TTC549 (cell line): ENCODE results near the gene CYTH1.

ENCODE experiments used
- FAIRE-seq: peaks from 2 replicates; lab custom pipeline; 2012; peaks lifted over from hg19 to GRCh38; lab: Jason Lieb, UNC

CYTH1 gene

DNA sequence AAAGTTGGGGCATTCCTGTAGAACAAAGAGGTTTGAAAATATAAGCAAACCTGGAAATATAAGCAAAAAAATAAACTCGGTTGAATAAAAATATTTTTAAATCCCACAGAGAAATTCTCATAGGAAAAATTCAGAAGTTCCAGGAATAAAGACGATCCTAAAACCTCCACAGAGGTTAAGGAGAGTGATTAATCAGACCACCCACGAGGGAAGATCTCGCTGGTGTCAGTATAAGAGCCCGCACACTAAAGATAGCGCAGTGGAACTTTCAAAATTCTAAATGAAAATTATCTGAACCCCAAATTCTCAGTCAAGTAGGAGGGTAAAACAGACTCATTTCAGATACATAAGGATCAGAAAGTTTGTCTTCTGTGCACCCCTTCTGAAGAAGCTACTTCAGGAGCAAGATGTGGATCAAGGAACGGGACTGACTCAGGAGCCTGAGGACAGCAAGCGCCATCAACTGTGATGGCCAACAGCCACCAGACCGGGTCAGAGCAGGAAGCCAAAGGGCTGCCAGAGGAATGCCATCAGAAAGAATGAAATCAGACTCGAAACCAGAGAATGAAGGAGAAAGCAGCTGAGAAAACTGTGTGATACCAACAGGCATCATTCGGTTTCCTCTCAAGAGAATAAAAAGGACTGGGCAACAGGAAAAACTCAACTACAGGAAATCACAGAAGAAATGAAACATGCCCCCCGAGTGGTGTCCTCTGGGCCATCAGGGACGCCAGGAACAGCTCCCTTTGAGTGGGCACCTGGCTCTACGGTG is 66.9 kb downstream of the CYTH1 start:
- FAIRE-seq, result no peak

DNA sequence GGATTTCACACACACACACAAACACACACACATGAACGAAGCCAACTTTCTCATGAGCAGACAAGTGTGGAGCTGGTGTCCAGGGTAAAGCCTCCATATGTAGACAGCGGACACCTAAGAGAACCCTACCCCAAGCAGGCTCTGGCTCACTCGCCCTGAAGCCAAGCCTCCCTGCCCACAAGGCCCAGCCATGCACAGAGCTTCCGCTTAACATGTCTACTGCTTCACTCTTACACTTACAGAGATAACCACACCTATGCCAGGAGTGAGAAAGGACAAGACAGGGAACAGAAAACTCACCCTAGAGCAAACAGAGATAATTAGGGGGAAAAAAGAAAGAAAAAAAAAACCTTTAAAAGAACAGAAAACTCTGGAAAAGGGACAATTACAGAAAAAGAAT is 67.5 kb downstream of the CYTH1 start:
- FAIRE-seq, result no peak

- no peak for FAIRE-seq
Observed at GRCh38 chr17:78712043-78712442, 70.0 kb downstream of the CYTH1 start.

DNA sequence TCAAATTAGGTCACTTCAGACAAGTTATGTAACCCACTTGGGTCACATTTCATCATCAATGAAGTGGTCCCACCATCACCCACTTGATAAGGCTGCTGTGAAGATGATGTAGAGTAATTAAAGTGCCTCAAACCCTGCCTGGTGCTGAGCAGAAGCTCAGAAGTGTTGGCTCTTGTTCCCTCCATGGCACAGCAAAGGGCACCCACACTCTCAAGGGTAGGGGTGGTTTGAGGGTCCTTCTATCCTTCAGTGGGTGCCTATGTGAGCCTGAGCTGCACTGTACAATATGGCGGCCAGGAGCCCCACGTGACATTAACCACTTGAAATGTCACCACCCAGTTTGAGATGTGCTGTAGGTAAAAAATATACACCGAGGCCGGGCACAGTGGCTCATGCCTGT is 71.5 kb downstream of the CYTH1 start:
- FAIRE-seq, result no peak

DNA sequence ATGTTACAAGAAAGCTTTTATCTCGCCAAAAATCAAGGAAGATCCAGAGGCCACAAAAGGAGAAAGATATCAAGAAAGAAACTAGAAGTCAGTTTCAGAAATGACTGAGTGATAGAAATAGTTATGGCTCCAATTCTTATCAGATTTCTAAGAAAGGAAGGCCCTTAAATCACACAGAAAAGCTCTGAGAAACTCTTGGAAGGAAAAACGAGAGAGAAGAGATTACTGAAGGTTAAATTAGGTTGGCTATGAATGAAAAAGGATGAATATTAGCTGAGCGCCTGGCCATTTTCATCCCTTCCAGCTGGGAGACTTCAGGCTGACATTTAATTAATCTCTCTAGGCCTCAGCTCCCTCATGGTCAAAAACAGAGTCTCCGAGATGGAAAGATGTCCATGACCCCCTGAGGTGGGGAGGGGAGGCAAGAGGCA is 72.3 kb downstream of the CYTH1 start:
- no peak for FAIRE-seq

DNA sequence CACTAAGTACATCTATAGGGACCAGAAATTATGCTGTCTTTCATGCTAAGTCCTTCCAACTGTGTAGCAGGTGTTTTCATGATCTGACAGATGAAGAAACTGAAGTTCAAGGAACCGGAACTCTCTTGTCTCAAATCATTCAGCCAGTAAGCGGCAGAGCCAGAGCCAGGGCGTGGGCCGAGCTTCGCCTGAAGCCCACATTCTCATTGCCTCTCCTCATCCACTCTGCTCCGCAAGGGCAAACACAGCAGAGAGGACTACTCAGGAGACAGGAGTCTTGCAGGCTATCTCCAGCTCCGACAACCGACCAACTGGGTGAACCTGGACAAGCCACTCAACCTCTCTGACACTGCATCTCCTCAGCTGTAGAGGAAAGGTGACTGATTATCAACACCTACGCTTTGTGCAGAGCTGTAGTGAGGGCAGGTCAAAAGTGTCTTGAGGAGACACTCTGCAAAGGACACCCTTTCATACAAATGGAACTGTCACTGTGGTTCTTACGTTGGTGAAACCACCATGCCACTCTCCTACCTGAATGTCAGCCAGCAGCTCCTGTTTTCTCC is 72.9 kb downstream of the CYTH1 start:
- FAIRE-seq, result no peak

DNA sequence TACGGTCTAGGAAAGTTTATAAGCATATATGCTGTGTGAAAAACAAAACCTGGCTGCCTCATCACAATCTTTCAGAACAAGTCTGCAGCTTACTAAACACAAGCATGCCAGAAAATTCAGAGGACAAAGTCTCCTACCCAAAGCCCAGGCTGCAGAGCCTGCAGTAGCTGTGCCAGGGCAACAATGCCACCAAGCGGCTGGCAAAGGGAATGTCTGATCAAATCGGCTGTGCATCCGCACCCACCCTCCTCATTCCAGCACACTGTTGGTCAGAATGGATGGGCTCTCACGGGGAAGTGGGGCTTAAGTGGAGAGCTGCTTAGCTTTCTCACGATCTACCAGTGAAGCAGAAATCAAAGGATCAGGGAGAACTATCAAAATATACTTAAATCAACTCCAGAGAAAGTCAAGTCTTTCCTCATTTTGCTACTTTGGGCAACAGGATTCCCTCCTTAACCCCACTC is 73.5 kb downstream of the CYTH1 start:
- FAIRE-seq, result no peak

DNA sequence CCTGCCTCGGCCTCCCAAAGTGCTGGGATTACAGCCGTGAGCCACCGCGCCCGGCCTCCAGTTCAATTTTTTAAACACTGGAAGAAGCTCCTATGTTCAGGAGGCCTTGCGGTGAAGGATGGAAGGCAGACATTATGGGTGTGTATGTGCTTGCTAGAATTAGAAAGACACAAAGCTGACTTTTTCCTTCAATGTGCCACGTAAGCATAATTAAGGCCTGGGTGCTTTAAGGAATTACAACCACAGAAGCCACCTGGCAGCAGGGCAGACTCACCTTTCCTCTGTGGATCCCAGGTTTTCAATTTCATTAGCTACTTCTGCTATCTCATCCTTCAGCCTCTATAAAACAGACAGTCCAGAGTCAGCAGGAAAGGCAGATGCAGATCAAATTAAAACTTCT is 74.2 kb downstream of the CYTH1 start:
- FAIRE-seq, result no peak

DNA sequence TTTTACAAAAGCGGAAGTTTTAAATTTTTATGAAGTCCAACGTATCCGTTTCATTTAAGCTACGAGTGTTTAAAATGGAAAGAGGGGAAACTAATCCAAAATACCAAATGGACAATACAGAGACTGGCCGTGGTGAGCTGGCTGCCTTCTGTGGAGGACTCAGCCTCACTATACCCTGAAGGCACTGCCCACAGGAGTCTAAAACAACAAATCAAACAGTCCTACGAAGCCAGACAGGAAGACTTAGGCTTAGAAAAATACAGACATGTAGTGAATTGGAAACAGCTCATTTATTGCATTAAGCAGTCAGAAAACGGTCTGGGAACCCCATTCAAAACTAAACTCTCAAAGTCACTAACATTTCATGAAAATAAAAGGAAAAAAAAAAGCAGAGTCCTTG is 75.1 kb downstream of the CYTH1 start:
- no peak for FAIRE-seq

- no peak for FAIRE-seq
Observed at GRCh38 chr17:78706271-78706915, 75.7 kb downstream of the CYTH1 start.

GRCh38 chr17:78705071-78705470 is 77.0 kb downstream of the CYTH1 start:
- no peak for FAIRE-seq

GRCh38 chr17:78704594-78704993 is 77.5 kb downstream of the CYTH1 start:
- FAIRE-seq, result no peak

- no peak for FAIRE-seq
Observed at GRCh38 chr17:78697554-78698343, 84.3 kb downstream of the CYTH1 start.

DNA sequence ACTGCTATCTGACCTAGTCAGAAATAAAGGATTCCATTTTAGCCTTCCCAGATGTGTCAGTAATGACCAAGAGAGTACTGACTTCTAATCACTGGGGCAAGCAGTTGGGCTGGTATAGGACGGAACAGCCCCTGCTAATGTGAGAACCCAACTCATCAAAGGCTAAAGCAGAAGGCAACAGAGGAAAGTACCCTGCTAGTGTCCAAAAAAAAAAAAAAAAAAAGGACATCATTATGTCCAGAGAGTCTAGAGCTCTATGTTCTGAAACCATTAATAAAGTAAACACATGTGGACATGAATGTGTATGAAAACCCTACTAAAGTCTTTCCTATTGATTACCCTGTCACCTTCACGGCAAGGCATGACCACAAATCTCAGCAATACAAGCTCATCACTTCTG is 85.0 kb downstream of the CYTH1 start:
- no peak for FAIRE-seq

GRCh38 chr17:78696016-78696982 is 85.8 kb downstream of the CYTH1 start:
- no peak for FAIRE-seq

GRCh38 chr17:78694805-78695531 is 87.1 kb downstream of the CYTH1 start:
- FAIRE-seq, result no peak

DNA sequence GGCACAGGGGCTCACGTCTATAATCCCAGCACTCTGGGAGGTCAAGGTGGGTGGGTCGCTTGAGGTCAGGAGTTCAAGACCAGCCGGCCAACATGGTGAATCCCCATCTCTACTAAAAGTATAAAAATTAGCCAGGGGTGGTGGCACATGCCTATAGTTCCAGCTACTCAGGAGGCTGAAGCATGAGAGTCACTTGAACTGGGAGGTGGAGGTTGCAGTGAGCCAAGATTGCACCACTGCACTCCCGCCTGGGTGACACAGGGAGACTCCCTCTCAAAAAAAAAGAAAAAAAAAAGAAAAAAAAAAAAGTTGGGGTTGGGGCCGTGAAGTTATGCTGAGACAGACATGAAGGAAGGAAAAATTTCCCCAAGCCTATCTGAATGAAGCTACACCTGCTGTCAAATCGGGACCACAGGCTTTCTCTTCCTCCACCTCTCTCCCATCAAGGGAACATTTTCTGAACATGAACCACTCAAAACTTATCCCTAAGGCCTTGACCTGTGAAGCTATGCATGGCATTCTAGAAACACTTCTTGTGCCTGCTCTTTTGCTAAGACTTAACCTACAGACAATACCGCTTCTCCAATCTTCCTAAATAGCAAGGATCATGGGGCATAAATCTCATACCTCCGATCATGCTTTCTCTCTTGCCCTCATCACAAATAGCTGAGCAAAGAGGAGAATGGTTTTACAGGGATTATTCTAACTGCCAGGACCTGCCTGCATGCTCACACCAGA is 88.6 kb downstream of the CYTH1 start:
- no peak for FAIRE-seq

DNA sequence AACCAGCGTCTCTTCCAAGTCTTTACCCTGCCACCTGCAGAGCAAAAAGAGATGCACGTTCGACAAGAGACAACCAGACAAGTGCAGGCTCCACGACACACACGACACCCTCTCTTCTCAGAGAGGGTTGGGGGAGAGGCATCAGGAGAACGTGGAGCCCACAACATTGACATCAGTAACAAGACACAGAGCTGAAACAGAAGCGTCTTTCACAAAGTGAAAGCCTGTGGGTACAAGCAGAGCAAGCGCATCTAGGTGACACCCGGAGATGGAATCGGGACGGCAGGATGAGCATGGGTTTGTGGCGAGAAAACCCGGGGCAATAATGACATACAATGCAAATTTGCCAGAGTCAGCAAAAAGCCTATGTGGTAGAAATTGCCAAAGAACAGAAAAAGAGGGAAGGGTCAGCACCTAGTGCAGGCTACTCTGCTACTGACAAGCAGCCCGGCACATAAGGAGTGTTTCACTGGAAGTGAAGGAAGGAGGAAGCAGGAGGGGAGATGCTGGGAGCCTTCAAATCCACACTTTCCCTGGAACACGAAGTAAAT is 89.5 kb downstream of the CYTH1 start:
- no peak for FAIRE-seq

- FAIRE-seq, result no peak
Observed at GRCh38 chr17:78689029-78689428, 93.0 kb downstream of the CYTH1 start.

GRCh38 chr17:78687944-78688343 is 94.1 kb downstream of the CYTH1 start:
- no peak for FAIRE-seq
